T-helper 1 cell treated with Interleukin-12 subunit alpha and Interleukin-12 subunit beta and Interleukin-4 antibody, amounts not matched to agents 30 ng/mL and 1 ng/mL, for 36 hours (primary cell): ENCODE data around the gene EEIG1. TPM values are rescaled to one million over a fixed set of nuclear protein-coding genes. Genes with fewer than 3 reads are reported as not detected.

Experiments used
- intact Hi-C: fragments of 100-400 bp; cut with micrococcal nuclease; formaldehyde crosslinking; loops from one replicate; pipeline ENCODE4 v1.15.1; 2024
- total RNA-seq: library from RNA; stranded (reverse); gene quantifications from 2 replicates; pipeline ENCODE4 v1.2.3, GENCODE V29; 2022

The EEIG1 gene
- total RNA-seq, 1 donor from 2014 or later = 186 TPM

GRCh38 chr9:128001779-128002298 lies 21.1 kb upstream of the EEIG1 start:
- intact Hi-C loops = no loop called here

GRCh38 chr9:128001151-128001778 lies 20.5 kb upstream of the EEIG1 start:
- intact Hi-C loops = no loop called here

GRCh38 chr9:127999461-127999860 lies 18.7 kb upstream of the EEIG1 start:
- intact Hi-C loops = no loop called here

- intact Hi-C loops = no loop called here
Measured at GRCh38 chr9:127993721-127994120, 12.9 kb upstream of the EEIG1 start.

- intact Hi-C loops = no loop called here
Measured at GRCh38 chr9:127991757-127992274, 11.0 kb upstream of the EEIG1 start.

- intact Hi-C loops = no loop called here
Measured at GRCh38 chr9:127991017-127991756, 10.4 kb upstream of the EEIG1 start.

GRCh38 chr9:127990554-127990953 lies 9.8 kb upstream of the EEIG1 start:
- intact Hi-C loops = no loop called here

- intact Hi-C loops = no loop called here
Measured at GRCh38 chr9:127989094-127989493, 8.3 kb upstream of the EEIG1 start.

- intact Hi-C loops = no loop called here
Measured at GRCh38 chr9:127987103-127987614, 6.4 kb upstream of the EEIG1 start.

GRCh38 chr9:127985011-127985410 lies 4.2 kb upstream of the EEIG1 start:
- intact Hi-C loops = no loop called here

- intact Hi-C loops = no loop called here
Measured at GRCh38 chr9:127983847-127984289, 3.1 kb upstream of the EEIG1 start.

GRCh38 chr9:127982912-127983311 lies 2.1 kb upstream of the EEIG1 start:
- intact Hi-C loops = no loop called here

GRCh38 chr9:127981559-127982121 lies 851 bp upstream of the EEIG1 start:
- intact Hi-C loops = loop anchor here (1.0 to 2.0 kb wide), 11 partner anchors 11 to 211 kb away; partner anchors contain the start of genes DPM2 and NAIF1

GRCh38 chr9:127980060-127980705 lies 606 bp downstream of the EEIG1 start:
- intact Hi-C loops = loop anchor here (2.0 kb wide), 1 partner anchor 209 kb away; no protein-coding TSS in a partner anchor

- intact Hi-C loops = loop anchor here (2.0 kb wide), 1 partner anchor 209 kb away; no protein-coding TSS in a partner anchor
Measured at GRCh38 chr9:127979333-127980059, 1.3 kb downstream of the EEIG1 start.

GRCh38 chr9:127979015-127979332 lies 1.8 kb downstream of the EEIG1 start:
- intact Hi-C loops = no loop called here

GRCh38 chr9:127977884-127978647 lies 2.7 kb downstream of the EEIG1 start:
- intact Hi-C loops = no loop called here

GRCh38 chr9:127977009-127977883 lies 3.5 kb downstream of the EEIG1 start:
- intact Hi-C loops = no loop called here

GRCh38 chr9:127976498-127976897 lies 4.3 kb downstream of the EEIG1 start:
- intact Hi-C loops = no loop called here
